GM10266 (cell line): ENCODE measurements around the gene TAS2R3.

Experiments
- DNase-seq: peaks from one replicate; pipeline ENCODE4 v3.0.0; 2012; ENCODE audit errors: extremely low spot score
- TF ChIP-seq, protein P1 (sequence below): IDR thresholded peaks from 2 replicates; pipeline ENCODE4 v1.5.1; 2012; ENCODE audit warnings: mild to moderate bottlenecking, low read depth; ENCODE audit not compliant: control insufficient read depth, insufficient read depth; ENCODE audit errors: missing control alignments

The TAS2R3 gene

DNA sequence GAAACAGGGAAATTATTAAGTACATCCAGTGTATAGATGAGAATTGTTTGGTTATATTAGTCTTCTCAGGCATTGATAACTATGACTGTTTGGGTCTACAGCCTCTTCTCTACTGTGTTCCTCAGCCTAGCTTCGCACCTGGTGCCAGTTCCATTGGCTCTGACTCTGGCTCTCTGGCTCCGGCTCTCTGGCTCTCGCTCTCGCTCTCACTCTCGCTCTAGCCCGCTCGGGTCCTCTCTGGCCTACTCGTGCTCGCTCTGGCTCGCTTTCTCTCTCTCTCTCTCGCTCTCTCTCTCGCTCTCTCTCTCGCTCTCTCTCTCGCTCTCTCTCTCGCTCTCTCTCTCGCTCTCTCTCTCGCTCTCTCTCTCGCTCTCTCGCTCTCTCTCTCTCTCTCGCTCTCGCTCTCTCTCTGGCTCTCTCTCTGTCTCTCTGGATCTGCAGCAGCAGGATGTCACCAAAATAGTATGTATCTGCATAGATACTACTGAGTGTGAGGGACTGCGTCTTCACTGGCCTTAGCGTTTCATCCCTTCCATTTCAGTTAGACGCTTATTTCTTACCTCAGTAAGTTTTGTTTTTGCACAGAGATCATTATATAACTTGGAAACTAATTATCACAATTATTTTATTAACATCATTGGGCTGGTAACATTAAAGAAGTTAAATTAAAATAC lies 32.3 kb upstream of the TAS2R3 start:
- DNase-seq, result no peak
- TF ChIP-seq, protein P1, sequence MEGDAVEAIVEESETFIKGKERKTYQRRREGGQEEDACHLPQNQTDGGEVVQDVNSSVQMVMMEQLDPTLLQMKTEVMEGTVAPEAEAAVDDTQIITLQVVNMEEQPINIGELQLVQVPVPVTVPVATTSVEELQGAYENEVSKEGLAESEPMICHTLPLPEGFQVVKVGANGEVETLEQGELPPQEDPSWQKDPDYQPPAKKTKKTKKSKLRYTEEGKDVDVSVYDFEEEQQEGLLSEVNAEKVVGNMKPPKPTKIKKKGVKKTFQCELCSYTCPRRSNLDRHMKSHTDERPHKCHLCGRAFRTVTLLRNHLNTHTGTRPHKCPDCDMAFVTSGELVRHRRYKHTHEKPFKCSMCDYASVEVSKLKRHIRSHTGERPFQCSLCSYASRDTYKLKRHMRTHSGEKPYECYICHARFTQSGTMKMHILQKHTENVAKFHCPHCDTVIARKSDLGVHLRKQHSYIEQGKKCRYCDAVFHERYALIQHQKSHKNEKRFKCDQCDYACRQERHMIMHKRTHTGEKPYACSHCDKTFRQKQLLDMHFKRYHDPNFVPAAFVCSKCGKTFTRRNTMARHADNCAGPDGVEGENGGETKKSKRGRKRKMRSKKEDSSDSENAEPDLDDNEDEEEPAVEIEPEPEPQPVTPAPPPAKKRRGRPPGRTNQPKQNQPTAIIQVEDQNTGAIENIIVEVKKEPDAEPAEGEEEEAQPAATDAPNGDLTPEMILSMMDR, result no peak

DNA sequence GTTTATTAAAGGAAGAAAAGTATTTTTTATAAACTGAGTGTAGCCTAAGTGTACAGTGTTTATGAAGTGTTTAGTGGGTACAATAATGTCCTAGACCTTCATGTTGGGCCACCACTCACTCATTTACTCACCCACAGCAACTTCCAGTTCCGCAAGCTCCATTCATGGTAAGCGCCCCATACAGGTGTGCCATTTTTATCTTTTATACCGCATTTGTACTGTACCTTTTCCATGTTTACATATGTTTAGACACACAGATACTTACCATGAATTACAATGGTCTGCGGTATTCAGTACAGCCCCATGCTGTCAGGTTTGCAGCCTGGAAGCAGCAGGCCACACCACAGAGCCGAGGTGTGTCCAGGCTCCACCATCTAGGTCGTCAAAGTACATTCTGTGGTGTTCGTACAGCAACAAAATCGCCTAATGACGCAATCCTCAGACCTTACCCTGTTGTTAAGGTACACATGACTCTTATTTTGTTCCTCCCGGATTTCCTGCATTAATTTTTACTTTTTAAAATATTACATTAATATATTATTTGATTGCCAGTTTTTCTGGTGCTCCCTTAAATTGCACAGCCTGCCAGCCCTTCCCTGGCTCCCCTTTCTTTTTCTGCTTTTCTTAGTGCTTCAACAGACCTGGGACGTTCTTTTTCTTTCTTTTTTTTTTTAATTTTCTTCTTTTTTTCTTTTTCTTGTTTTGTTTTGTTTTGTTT lies 26.6 kb upstream of the TAS2R3 start:
- no peak for DNase-seq
- TF ChIP-seq, protein P1, result no peak

DNA sequence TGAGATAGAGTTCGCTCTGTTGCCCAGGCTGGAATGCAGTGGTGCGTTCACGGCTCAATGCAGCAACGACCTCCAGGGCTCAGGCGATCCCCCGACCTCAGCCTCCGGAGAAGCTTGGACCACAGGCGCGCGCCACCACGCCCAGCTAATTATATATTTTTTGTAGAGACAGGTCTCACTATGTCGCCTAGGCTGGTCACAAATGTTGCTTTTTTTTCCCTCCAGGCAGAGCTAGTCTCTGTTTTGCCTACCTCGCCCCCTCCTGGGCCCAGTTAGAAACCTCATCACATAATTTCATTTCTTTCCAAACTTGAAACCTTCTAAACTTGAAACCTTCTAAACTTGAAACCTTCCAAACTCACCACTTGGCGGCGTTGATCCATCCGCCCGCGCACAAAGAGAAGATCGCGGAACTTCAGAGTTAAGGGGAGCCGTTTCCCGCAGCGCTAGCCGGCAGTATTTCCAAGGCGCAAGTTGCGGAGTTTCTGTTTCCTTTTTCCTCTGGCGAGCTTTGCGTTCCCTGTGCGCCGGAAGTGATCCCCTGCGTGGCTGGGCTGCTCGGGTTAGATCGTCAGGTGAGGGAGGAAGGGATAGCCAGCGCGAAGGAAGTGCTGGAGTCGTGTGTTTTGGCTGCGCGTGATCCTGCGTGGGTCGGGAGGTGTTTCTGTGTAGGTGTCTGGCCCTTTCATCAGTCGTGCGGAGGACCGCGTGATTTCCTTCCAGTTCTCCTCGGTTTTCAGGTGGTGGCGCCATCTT lies 25.9 kb upstream of the TAS2R3 start, which contains the start of gene SSBP1:
SSBP1 (plus strand) TSS at position 523 of the 756 bp plus-strand sequence. CDS start 809 bp downstream, outside the sequence.
- TF ChIP-seq, protein P1, result peak; percentile 74
- DNase-seq, result peak; percentile 79

GRCh38 chr7:141738592-141739013 lies 25.3 kb upstream of the TAS2R3 start:
- DNase-seq, result no peak

DNA sequence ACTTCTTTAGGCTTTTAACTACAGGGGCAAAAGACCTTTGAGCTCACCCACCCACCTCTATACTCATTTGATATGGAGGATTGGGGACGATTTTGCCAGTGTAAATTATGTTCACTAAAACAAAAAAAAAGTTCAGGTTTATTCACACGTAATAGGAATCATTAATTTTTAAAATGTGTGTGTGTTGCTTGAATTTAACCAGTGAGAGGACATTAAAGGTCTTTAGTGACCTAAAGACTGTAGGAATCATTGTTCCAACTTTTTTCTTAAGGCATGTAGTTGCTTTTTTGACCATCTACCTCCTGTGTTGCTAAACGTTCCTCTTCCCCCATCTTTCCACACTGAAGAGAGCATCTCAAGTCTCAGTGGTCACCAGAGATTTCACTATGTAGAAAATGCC lies 24.6 kb upstream of the TAS2R3 start:
- DNase-seq, result no peak
- TF ChIP-seq, protein P1, result no peak

More at GRCh38 chr7:141738592-141739013, 25.3 kb upstream of the TAS2R3 start:
- TF ChIP-seq, protein P1, result no peak

DNA sequence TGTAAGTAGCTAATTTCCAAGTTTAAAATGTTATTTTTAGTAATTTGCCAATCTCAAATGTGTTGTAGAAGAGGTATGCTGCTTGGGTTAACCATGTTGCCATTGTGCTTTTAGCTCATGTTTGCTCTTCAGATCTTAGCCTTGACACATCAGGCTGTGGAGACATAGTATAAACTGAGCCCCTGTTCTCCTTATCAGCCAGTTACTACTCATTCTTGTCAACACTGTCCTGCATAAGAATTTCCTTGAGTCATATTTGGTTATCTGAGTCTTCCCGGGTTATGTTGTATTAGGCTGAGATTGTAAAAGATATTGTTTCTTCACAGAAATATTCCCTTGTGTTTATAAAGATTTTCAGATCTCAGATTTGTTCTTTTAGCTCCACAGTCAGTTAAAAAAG lies 21.7 kb upstream of the TAS2R3 start:
- TF ChIP-seq, protein P1, result no peak
- DNase-seq, result no peak
